GM23338 (cell line): ENCODE measurements around the gene AQP7.

Experiments used
- CTCF ChIP-seq, 2 experiments: fragments of 200-600 bp in 1 of 2; sonication (generic) in 1 of 2; conservative IDR thresholded peaks; 2 replicates each; pipeline versions ENCODE4 v1.5.1 to v1.6.1; 2016 to 2017; ENCODE audit warnings: antibody characterized with exemption in 2 of 2, low read depth in 2 of 2, mild to moderate bottlenecking in 2 of 2, moderate library complexity in 1 of 2
- ETS1 ChIP-seq: IDR thresholded peaks from 2 replicates; pipeline ENCODE4 v1.6.1; 2016; ENCODE audit warnings: antibody characterized with exemption
- EZH2 ChIP-seq: fragments of 200-600 bp; sonication (generic); IDR thresholded peaks from one replicate; pipeline ENCODE4 v1.8.0; 2017; ENCODE audit warnings: antibody characterized with exemption, mild to moderate bottlenecking, low read depth; ENCODE audit not compliant: unreplicated experiment
- EZH2phosphoT487 ChIP-seq: fragments of 200-600 bp; sonication (generic); IDR thresholded peaks from one replicate; pipeline ENCODE4 v1.8.1; 2018; ENCODE audit warnings: antibody characterized with exemption; ENCODE audit not compliant: unreplicated experiment
- JUNB ChIP-seq: IDR thresholded peaks from one replicate; pipeline ENCODE4 v1.6.1; 2016; ENCODE audit warnings: antibody characterized with exemption; ENCODE audit not compliant: unreplicated experiment
- NANOG ChIP-seq: IDR thresholded peaks from 2 replicates; pipeline ENCODE4 v1.6.1; 2016; ENCODE audit warnings: antibody characterized with exemption, borderline replicate concordance
- POLR2AphosphoS5 ChIP-seq: IDR thresholded peaks from 2 replicates; pipeline ENCODE4 v1.6.1; 2016; ENCODE audit warnings: antibody characterized with exemption, low read depth
- REST ChIP-seq: IDR thresholded peaks from one replicate; pipeline ENCODE4 v1.6.1; 2018; ENCODE audit warnings: antibody characterized with exemption; ENCODE audit not compliant: unreplicated experiment
- STAT1 ChIP-seq: IDR thresholded peaks from one replicate; pipeline ENCODE4 v1.6.1; 2016; ENCODE audit warnings: antibody characterized with exemption; ENCODE audit not compliant: unreplicated experiment
- ZNF114 ChIP-seq: fragments of 250-450 bp; sonication (Bioruptor Pico); IDR thresholded peaks from 2 replicates; pipeline ENCODE4 v1.5.0; 2020; ENCODE audit warnings: mild to moderate bottlenecking, moderate library complexity
- ZNF331 ChIP-seq: fragments of 250-450 bp; sonication (Bioruptor Pico); IDR thresholded peaks from 2 replicates; pipeline ENCODE4 v1.5.0; 2020; ENCODE audit warnings: low read depth, mild to moderate bottlenecking, moderate library complexity

- TF ChIP-seq POLR2AphosphoS5 (no peak), EZH2 (no peak), CTCF (conservative IDR thresholded peaks at IDR 0.05; ENCODE audit: low read depth in 2 of 2) (no peak), REST (no peak), EZH2phosphoT487 (no peak), JUNB (no peak), ZNF331 (no peak), STAT1 (no peak), ZNF114 (no peak), NANOG (no peak), ETS1 (no peak)
Observed at GRCh38 chr9:33379666-33380389, 22.5 kb downstream of the AQP7 start.
